BLaER1 treated with 17β-estradiol and CSF1 and Interleukin-3, amounts not matched to agents 10 nM and 100 nM (cell line): ENCODE results near the gene CHCHD6.

Experiments
- H3K27ac ChIP-seq, 11 experiments: shearing (Covaris generic); formaldehyde crosslinking; 2 replicates each; pipeline ENCODE4 v1.8.1; 2022
- H3K27me3 ChIP-seq, 11 experiments: shearing (Covaris generic); formaldehyde crosslinking; 2 replicates each; pipeline ENCODE4 v1.8.1; 2022
- H3K36me3 ChIP-seq, 11 experiments: shearing (Covaris generic); formaldehyde crosslinking; 2 replicates each; pipeline ENCODE4 v1.8.1; 2022
- H3K4me1 ChIP-seq, 10 experiments: shearing (Covaris generic); formaldehyde crosslinking; 2 replicates each; pipeline ENCODE4 v1.8.1; 2022
- H3K4me2 ChIP-seq, 11 experiments: shearing (Covaris generic); formaldehyde crosslinking; 2 replicates each; pipeline ENCODE4 v1.8.1; 2022
- H3K4me3 ChIP-seq, 10 experiments: shearing (Covaris generic); formaldehyde crosslinking; 2 replicates each; pipeline ENCODE4 v1.8.1; 2022
- H3K9ac ChIP-seq, 11 experiments: shearing (Covaris generic); formaldehyde crosslinking; 2 replicates each; pipeline ENCODE4 v1.8.1; 2022
- H3K9me3 ChIP-seq, 11 experiments: shearing (Covaris generic); formaldehyde crosslinking; replicated peaks in 1 of 11; 2 replicates each; pipeline ENCODE4 v1.8.1; 2022
- H4K20me1 ChIP-seq, 11 experiments: shearing (Covaris generic); formaldehyde crosslinking; 2 replicates each; pipeline ENCODE4 v1.8.1; 2022
- Cebpa-rat ChIP-seq, 11 experiments: shearing (Covaris generic); IDR thresholded peaks; 2 replicates each; pipeline ENCODE4 v1.8.1; 2022

Gene CHCHD6

GRCh38 chr3:126746395-126747177, 42.5 kb downstream of the CHCHD6 start:
- no peaks in the 10 kb centered on the region for H3K27me3 ChIP-seq
- no peaks in the 10 kb centered on the region for H3K4me1 ChIP-seq
- no peaks in the 10 kb centered on the region for H3K9me3 ChIP-seq
- peaks cover 0 to 78% (median 27%) of the 10 kb centered on the region in 11 experiments; a peak in 15 of 22 replicates for H4K20me1 ChIP-seq
- no peak overlapping the region for H3K9ac ChIP-seq
- H3K36me3 ChIP-seq, result peaks cover 0 to 9% (median 6%) of the 10 kb centered on the region in 11 experiments; a peak in 7 of 22 replicates
- H3K4me2 ChIP-seq, result no peak overlapping the region
- H3K4me3 ChIP-seq, result no peak overlapping the region
- no peak for TF ChIP-seq Cebpa-rat (IDR thresholded peaks at IDR 0.05)
- no peak overlapping the region for H3K27ac ChIP-seq

DNA sequence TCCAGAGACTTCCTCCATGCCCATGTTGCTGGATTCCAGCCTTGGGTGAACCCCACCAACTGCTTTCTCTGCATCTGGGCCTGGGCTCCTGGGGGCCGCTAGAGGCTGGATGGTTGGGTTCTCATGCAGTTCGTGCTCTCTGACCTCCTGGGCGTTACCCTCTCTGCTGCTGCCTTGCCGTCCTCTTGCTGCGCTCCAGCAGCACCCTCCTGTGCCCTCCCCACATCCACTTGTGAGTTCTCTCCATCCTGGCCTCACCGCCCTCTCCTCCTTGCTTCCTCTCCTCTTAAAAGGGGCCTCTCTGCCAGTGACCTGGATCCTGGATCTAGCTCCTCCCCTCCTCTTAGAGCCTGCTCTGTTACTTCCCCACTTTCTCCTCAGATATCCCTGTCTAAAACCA, 43.7 kb downstream of the CHCHD6 start:
- no peak overlapping the region for H3K27ac ChIP-seq

DNA sequence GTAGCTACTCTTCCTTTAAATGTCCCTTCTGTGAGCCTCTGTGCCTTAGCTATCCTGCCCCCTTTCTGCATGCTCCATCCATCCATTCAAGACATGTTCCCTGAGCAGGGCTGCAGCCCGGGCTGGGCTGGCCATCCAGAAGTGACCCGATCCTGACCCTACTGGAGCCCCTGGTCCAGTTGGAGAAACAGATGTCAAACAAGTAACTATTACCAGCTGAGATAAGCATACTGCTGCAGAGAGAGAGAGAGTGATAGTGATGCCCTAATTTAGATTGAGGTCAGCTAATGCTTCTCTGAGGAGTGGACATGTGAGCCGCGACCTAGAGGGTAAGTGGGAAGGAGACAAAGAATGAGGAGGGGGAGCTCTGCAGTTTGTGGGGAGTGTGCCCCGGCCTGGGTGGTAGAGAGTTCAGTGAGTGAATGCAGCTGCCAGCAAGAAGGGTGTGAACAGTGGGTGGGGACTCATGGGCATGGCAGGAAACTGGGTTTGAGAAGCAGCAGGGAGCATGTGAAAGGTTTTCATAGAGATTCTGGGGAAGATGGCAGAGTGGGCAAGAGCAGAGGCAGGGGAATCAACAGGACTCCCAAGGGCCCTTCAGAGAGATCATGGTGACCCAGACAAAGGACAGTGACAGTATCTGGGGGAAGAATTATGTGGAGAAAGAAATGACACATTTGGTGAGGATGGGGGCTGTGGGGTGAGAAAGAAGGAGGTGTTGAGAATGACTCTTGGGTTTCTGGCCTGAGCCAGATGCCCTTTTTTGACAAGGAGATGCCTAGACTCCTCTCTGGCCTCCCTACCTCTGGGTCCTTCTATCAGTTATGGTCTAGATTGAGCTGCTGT, 44.9 kb downstream of the CHCHD6 start:
- TF ChIP-seq Cebpa-rat (IDR thresholded peaks at IDR 0.05), result no peak
- no peaks in the 10 kb centered on the region for H3K9me3 ChIP-seq
- H3K27ac ChIP-seq, result no peak overlapping the region
- H3K4me3 ChIP-seq, result no peak overlapping the region
- H3K36me3 ChIP-seq, result no peaks in the 10 kb centered on the region; a peak in 1 of 22 replicates
- H3K4me2 ChIP-seq, result no peak overlapping the region
- H3K4me1 ChIP-seq, result peaks cover 0 to 9% (median 0%) of the 10 kb centered on the region in 10 experiments; a peak in 3 of 20 replicates
- no peak overlapping the region for H3K9ac ChIP-seq
- no peaks in the 10 kb centered on the region for H3K27me3 ChIP-seq
- peaks cover 0 to 92% (median 47%) of the 10 kb centered on the region in 11 experiments; a peak in 18 of 22 replicates for H4K20me1 ChIP-seq

More for the DNA sequence above, 43.7 kb downstream of the CHCHD6 start:
- TF ChIP-seq Cebpa-rat (IDR thresholded peaks at IDR 0.05), result no peak
- no peak overlapping the region for H3K4me3 ChIP-seq
- no peaks in the 10 kb centered on the region for H3K9me3 ChIP-seq
- no peak overlapping the region for H3K9ac ChIP-seq
- peaks cover 0 to 90% (median 36%) of the 10 kb centered on the region in 11 experiments; a peak in 18 of 22 replicates for H4K20me1 ChIP-seq
- no peak overlapping the region for H3K4me2 ChIP-seq
- no peaks in the 10 kb centered on the region; a peak in 1 of 22 replicates for H3K36me3 ChIP-seq
- H3K27me3 ChIP-seq, result no peaks in the 10 kb centered on the region
- peaks cover 0 to 5% (median 0%) of the 10 kb centered on the region in 10 experiments; a peak in 3 of 20 replicates for H3K4me1 ChIP-seq

GRCh38 chr3:126749547-126749875, 45.5 kb downstream of the CHCHD6 start:
- Histone ChIP-seq H3K4me1 (peaks cover 0 to 9% (median 0%) of the 10 kb centered on the region in 10 experiments; a peak in 3 of 20 replicates), H3K27ac (no peak overlapping the region)
- TF ChIP-seq Cebpa-rat (IDR thresholded peaks at IDR 0.05), result no peak

GRCh38 chr3:126749931-126750755, 46.1 kb downstream of the CHCHD6 start:
- Histone ChIP-seq H3K4me3 (no peak overlapping the region), H3K4me2 (no peak overlapping the region), H3K9ac (no peak overlapping the region), H3K36me3 (no peaks in the 10 kb centered on the region; a peak in 1 of 22 replicates), H3K27ac (no peak overlapping the region), H3K4me1 (peaks cover 0 to 9% (median 0%) of the 10 kb centered on the region in 10 experiments; a peak in 3 of 20 replicates), H3K9me3 (no peaks in the 10 kb centered on the region), H4K20me1 (peaks cover 0 to 92% (median 58%) of the 10 kb centered on the region in 11 experiments; a peak in 18 of 22 replicates), H3K27me3 (no peaks in the 10 kb centered on the region)
- peak in 9 of 11 experiments; percentile 28 to 87 (median 59); a peak in 11 of 22 replicates for TF ChIP-seq Cebpa-rat (IDR thresholded peaks at IDR 0.05)

More at GRCh38 chr3:126749547-126749875, 45.5 kb downstream of the CHCHD6 start:
- Histone ChIP-seq H3K27me3 (no peaks in the 10 kb centered on the region), H3K9me3 (no peaks in the 10 kb centered on the region), H3K36me3 (no peaks in the 10 kb centered on the region; a peak in 1 of 22 replicates), H3K9ac (no peak overlapping the region), H4K20me1 (peaks cover 0 to 92% (median 52%) of the 10 kb centered on the region in 11 experiments; a peak in 18 of 22 replicates), H3K4me2 (no peak overlapping the region), H3K4me3 (no peak overlapping the region)

GRCh38 chr3:126750756-126751121, 46.7 kb downstream of the CHCHD6 start:
- H3K4me3 ChIP-seq, result no peak overlapping the region
- no peaks in the 10 kb centered on the region for H3K9me3 ChIP-seq
- no peak for TF ChIP-seq Cebpa-rat (IDR thresholded peaks at IDR 0.05)
- H3K36me3 ChIP-seq, result no peaks in the 10 kb centered on the region; a peak in 1 of 22 replicates
- no peaks in the 10 kb centered on the region for H3K27me3 ChIP-seq
- H4K20me1 ChIP-seq, result peaks cover 0 to 92% (median 59%) of the 10 kb centered on the region in 11 experiments; a peak in 18 of 22 replicates
- H3K9ac ChIP-seq, result no peak overlapping the region
- no peak overlapping the region for H3K27ac ChIP-seq
- peaks cover 0 to 9% (median 0%) of the 10 kb centered on the region in 10 experiments; a peak in 3 of 20 replicates for H3K4me1 ChIP-seq
- no peak overlapping the region for H3K4me2 ChIP-seq

DNA sequence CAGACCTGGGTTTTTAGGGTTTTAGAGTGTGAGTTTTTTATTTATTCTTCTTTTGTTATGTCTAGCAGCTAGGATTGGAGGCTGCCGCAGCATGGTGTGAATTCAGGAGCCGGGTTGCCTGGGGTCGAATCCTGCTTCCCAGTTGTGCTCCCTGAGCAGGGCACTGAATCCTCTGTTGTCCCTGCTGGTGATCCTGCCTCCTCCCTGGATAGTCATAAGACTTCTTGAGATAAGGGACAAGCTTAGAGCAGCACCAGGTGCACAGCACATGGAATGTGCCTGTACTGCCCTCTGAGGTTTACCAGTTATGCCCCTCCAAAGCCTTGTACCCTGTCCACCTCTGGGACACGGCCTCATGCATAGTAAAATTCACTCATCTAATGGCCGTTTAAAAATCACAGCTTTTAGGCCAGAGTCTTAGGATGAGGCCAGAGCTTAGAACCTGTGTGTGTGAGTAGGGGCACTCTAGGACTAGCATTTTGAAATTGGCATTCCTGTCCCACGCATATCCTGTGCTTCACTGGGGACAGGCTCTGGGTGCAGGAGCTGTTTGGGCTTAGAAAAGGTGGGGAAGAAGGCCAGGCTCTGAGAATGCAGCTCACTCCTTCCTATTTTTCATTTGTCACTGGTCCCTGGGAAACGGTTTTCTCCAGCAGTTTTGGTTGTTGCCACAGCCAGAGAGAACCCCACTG, 47.7 kb downstream of the CHCHD6 start:
- no peak overlapping the region for H3K9ac ChIP-seq
- no peaks in the 10 kb centered on the region; a peak in 1 of 22 replicates for H3K36me3 ChIP-seq
- no peak overlapping the region for H3K4me2 ChIP-seq
- H3K27ac ChIP-seq, result no peak overlapping the region
- H3K4me3 ChIP-seq, result no peak overlapping the region
- H4K20me1 ChIP-seq, result peaks cover 0 to 90% (median 57%) of the 10 kb centered on the region in 11 experiments; a peak in 18 of 22 replicates
- no peaks in the 10 kb centered on the region for H3K27me3 ChIP-seq
- H3K4me1 ChIP-seq, result peaks cover 0 to 9% (median 0%) of the 10 kb centered on the region in 10 experiments; a peak in 3 of 20 replicates
- H3K9me3 ChIP-seq, result no peaks in the 10 kb centered on the region
- TF ChIP-seq Cebpa-rat (IDR thresholded peaks at IDR 0.05), result no peak
